T-helper 2 cell treated with Interferon-gamma antibody and Interleukin-4, amounts not matched to agents 100 ng/mL and 5 ng/mL, for 36 hours (primary cell): Measurements from ENCODE around the gene PGLYRP4. TPM values are rescaled to one million over a fixed set of nuclear protein-coding genes. Genes with fewer than 3 reads are reported as not detected.
"Not testable (repeated sequence)": the region's sequence is repeated elsewhere in the genome, so short reads cannot be mapped to it uniquely, and the experiment has no call there.

Source experiments
- intact Hi-C: fragments of 100-400 bp; cut with micrococcal nuclease; formaldehyde crosslinking; loops from one replicate; pipeline ENCODE4 v1.15.1; 2023
- total RNA-seq: library from RNA; stranded (reverse); gene quantifications from 2 replicates; pipeline ENCODE4 v1.2.3, GENCODE V29; 2022

Gene PGLYRP4
- total RNA-seq, 1 donor from 2014 or later, result not detected

- intact Hi-C loops, result no loop called here
These were observed 7.9 kb upstream of the PGLYRP4 start for GRCh38 chr1:153356392-153357075.

GRCh38 chr1:153355445-153356071, 6.9 kb upstream of the PGLYRP4 start:
- intact Hi-C loops, result no loop called here

- intact Hi-C loops, result no loop called here
These were observed 6.0 kb upstream of the PGLYRP4 start for GRCh38 chr1:153354515-153355193.

- intact Hi-C loops, result no loop called here
These were observed 4.7 kb upstream of the PGLYRP4 start for GRCh38 chr1:153353226-153353947.

- intact Hi-C loops, result loop anchor here (1.0 kb wide), 2 partner anchors 52 to 143 kb away; no protein-coding TSS in a partner anchor
These were observed 3.9 kb upstream of the PGLYRP4 start for GRCh38 chr1:153352523-153352922.

GRCh38 chr1:153350321-153350957, 1.8 kb upstream of the PGLYRP4 start:
- intact Hi-C loops, result no loop called here

GRCh38 chr1:153349363-153350320, 1.0 kb upstream of the PGLYRP4 start:
- intact Hi-C loops, result no loop called here

GRCh38 chr1:153347856-153348255, 785 bp downstream of the PGLYRP4 start:
- intact Hi-C loops, result no loop called here

GRCh38 chr1:153347049-153347448, 1.6 kb downstream of the PGLYRP4 start:
- intact Hi-C loops, result not testable (repeated sequence)

- intact Hi-C loops, result no loop called here
These were observed 2.4 kb downstream of the PGLYRP4 start for GRCh38 chr1:153346077-153346723.

GRCh38 chr1:153345187-153346076, 3.2 kb downstream of the PGLYRP4 start:
- intact Hi-C loops, result no loop called here

GRCh38 chr1:153344718-153345025, 4.0 kb downstream of the PGLYRP4 start:
- intact Hi-C loops, result no loop called here

- intact Hi-C loops, result no loop called here
These were observed 4.6 kb downstream of the PGLYRP4 start for GRCh38 chr1:153343811-153344717.

GRCh38 chr1:153343040-153343681, 5.5 kb downstream of the PGLYRP4 start:
- intact Hi-C loops, result no loop called here

GRCh38 chr1:153342178-153342577, 6.5 kb downstream of the PGLYRP4 start:
- intact Hi-C loops, result no loop called here

GRCh38 chr1:153341431-153341934, 7.2 kb downstream of the PGLYRP4 start:
- intact Hi-C loops, result no loop called here

GRCh38 chr1:153340356-153340755, 8.3 kb downstream of the PGLYRP4 start:
- intact Hi-C loops, result no loop called here
